ENCODE results near the gene BST2.

Gene BST2

GRCh38 chr19:17419621-17420474 lies 14.4 kb upstream of the BST2 start, which contains the start of gene MVB12A:
Gene MVB12A (plus strand): TSS chr19:17420047. CDS start chr19:17420136, 89 bp downstream.
- peak; percentile 95 for DNase-seq (ENCODE audit: low read depth)

- no peak for DNase-seq (ENCODE audit: low read depth)
Observed at GRCh38 chr19:17419154-17419620, 13.8 kb upstream of the BST2 start.

GRCh38 chr19:17418710-17419109 lies 13.3 kb upstream of the BST2 start:
- DNase-seq (ENCODE audit: low read depth), result no peak

- DNase-seq (ENCODE audit: low read depth), result no peak
Observed at GRCh38 chr19:17415121-17415520, 9.7 kb upstream of the BST2 start.

- no peak for DNase-seq (ENCODE audit: low read depth)
Observed at GRCh38 chr19:17414097-17414496, 8.7 kb upstream of the BST2 start.

GRCh38 chr19:17411801-17412200 lies 6.4 kb upstream of the BST2 start:
- no peak for DNase-seq (ENCODE audit: low read depth)

- DNase-seq (ENCODE audit: low read depth), result no peak
Observed at GRCh38 chr19:17409990-17410389, 4.6 kb upstream of the BST2 start.

GRCh38 chr19:17406887-17407196 lies 1.4 kb upstream of the BST2 start:
- DNase-seq (ENCODE audit: low read depth), result no peak

GRCh38 chr19:17406046-17406886 lies 836 bp upstream of the BST2 start:
- DNase-seq (ENCODE audit: low read depth), result peak; percentile 83

GRCh38 chr19:17404621-17405249 lies 695 bp downstream of the BST2 start:
- DNase-seq (ENCODE audit: low read depth), result no peak

- DNase-seq (ENCODE audit: low read depth), result no peak
Observed at GRCh38 chr19:17404015-17404414, 1.4 kb downstream of the BST2 start.

- no peak for DNase-seq (ENCODE audit: low read depth)
Observed at GRCh38 chr19:17402982-17403855, 2.2 kb downstream of the BST2 start.

- DNase-seq (ENCODE audit: low read depth), result no peak
Observed at GRCh38 chr19:17401628-17402027, 3.8 kb downstream of the BST2 start.

- DNase-seq (ENCODE audit: low read depth), result no peak
Observed at GRCh38 chr19:17398902-17399527, 6.4 kb downstream of the BST2 start.

- no peak for DNase-seq (ENCODE audit: low read depth)
Observed at GRCh38 chr19:17394891-17395415, 10.5 kb downstream of the BST2 start.

- DNase-seq (ENCODE audit: low read depth), result no peak
Observed at GRCh38 chr19:17393914-17394313, 11.5 kb downstream of the BST2 start, which contains the start of gene CCDC194. Gene CCDC194 (minus strand): TSS chr19:17394196. CDS start chr19:17394158, 38 bp downstream.

GRCh38 chr19:17393002-17393401 lies 12.4 kb downstream of the BST2 start:
- DNase-seq (ENCODE audit: low read depth), result no peak

- DNase-seq (ENCODE audit: low read depth), result no peak
Observed at GRCh38 chr19:17391371-17392151, 13.9 kb downstream of the BST2 start.

- peak; percentile 69 for DNase-seq (ENCODE audit: low read depth)
Observed at GRCh38 chr19:17390665-17391370, 14.6 kb downstream of the BST2 start.

All from CMK (cell line).